Activated CD4-positive, alpha-beta T cell treated with anti-CD3 and anti-CD28 coated beads for 1 hour (primary cell): ENCODE results near the gene COL26A1.
"Not testable (repeated sequence)": the region's sequence is repeated elsewhere in the genome, so short reads cannot be mapped to it uniquely, and the experiment has no call there.

Experiments
- DNase-seq: peaks from one replicate; pipeline ENCODE4 v3.0.0-alpha.2; 2020

Gene COL26A1

DNA sequence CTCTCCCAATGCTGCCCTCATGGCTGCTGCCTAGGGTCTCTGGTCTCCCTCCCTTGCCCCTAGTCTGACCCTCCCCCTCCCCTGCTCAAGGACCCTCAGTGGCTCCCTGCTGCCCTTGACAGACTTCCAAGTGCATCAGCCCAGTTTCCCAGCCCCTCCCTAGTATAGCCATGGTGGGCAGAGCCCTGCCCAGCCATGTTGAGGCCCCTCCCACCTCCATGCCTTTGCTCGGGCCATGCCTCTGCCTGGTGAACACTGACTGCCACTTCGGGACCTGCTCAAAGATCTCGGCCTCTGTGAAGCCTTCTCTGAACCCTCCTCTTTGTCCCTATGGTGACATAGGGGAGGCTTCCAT, 193.2 kb downstream of the COL26A1 start:
- no peak for DNase-seq

- DNase-seq = no peak
Measured at GRCh38 chr7:101556453-101556968, 193.8 kb downstream of the COL26A1 start.

- DNase-seq = no peak
Measured at GRCh38 chr7:101557421-101557820, 194.7 kb downstream of the COL26A1 start.

- DNase-seq = no peak
Measured at GRCh38 chr7:101557978-101558741, 195.5 kb downstream of the COL26A1 start.

DNA sequence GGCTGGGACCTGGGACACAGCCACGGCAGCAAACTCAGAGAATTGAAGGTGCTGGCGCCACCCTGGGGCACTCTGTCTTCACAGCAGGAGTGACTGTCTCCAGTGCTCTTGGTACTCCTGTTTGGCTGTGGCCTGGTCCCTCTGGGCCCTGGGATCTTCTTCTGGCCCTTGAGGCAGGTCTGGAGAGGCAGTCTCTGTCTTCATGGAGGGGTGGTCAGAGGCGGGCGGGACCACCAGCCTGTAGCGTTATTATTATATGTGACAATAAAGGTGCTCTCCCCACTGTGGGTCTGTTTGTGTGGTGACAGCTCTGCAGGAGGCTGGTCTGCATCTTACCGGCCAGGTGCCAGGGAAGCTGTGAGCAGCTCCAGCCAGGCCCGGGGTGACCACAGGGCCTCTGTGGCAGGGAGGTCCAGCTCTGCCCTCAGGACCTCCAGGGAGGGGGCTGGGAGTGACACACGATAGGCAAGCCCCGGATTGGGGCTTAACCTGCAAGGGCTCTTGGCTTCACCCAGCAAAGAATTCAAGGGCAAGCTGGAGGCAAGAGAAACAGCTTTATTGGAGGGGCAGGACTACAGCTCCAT, 196.2 kb downstream of the COL26A1 start:
- no peak for DNase-seq

- DNase-seq = no peak
Measured at GRCh38 chr7:101559586-101559985, 196.9 kb downstream of the COL26A1 start.

DNA sequence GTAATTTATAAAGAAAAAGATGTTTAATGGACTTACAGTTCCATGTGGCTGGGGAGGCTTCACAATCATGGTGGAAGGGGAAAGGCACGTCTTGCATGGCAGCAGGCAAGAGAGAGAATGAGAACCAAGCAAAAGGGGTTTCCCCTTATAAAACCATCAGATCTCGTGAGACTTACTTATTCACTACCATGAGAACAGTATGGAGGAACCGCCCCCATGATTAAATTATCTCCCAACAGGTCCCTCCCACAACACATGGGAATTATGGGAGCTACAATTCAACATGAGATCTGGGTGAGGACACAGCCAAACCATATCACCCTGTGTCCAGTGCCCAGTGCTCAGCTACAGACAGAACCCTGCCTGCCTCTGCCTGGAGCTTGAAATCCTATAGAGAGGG, 197.3 kb downstream of the COL26A1 start:
- not testable (repeated sequence) for DNase-seq

- DNase-seq = no peak
Measured at GRCh38 chr7:101560856-101561255, 198.2 kb downstream of the COL26A1 start.

GRCh38 chr7:101561293-101561692, 198.6 kb downstream of the COL26A1 start:
- not testable (repeated sequence) for DNase-seq

DNA sequence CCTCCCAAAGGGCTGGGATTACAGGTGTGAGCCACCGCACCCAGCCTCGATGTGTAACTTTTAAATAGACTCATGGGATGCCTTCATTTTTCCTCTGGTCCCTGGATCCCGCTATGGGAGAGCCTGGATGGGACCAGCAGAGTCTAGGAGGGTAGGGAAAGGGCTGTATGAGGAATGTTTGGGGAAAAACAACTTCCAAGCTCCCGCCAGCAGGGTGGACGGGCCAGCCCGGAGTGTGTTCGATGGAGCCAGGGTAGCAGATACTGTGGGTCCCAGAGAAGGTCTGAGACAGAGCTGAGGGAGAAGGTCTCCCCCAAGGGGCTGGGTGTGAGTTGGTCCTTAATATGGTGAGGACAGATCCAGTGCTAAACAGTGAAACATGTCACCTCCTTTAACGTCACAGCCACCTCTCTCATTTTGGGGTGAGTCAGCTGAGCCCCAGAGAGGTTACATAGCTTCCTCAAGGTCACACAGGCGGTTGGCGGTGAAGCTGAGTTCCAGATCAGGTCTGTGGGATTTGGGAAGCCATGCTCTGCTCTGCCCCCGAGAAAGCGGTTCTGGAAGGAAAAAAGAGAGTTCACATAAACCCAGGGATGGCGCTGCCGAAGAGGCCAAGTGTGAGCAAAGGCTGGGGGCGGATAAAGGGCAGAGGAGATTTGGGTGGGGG, 200.0 kb downstream of the COL26A1 start:
- no peak for DNase-seq

DNA sequence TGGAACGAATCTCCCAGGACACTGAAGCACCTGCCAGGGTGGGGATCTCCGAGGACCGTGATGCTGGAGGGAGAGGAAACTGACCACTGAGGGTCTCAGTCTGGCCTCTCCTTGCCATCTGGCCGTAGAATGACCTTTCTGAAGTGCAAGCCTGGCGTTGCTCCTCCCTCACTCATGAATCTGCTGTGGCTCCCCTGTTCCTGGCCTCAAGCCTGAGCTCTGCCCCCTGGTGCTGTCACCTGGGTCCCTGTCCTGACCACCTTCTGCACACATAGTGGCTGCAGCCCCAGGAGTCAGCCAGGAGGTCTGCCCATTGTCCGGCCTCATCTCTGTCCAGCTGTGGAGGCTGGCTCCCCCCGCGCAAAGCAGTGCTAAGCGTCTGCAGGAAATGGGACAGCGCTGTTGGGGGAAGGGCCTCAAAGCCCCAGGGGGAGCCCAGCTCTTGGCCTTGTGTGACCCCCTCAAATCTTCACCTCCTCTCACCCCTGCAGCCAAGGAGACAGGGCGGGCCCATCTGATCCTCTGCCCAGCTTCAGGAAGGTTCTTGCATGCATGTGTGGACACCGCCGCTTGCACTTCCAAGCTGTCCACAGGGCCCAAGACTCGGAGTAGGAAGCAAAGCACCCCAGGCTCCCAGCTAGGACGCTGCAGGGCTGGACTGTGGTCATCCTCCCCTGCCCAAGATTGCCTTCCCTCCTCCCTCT, 200.7 kb downstream of the COL26A1 start:
- no peak for DNase-seq

DNA sequence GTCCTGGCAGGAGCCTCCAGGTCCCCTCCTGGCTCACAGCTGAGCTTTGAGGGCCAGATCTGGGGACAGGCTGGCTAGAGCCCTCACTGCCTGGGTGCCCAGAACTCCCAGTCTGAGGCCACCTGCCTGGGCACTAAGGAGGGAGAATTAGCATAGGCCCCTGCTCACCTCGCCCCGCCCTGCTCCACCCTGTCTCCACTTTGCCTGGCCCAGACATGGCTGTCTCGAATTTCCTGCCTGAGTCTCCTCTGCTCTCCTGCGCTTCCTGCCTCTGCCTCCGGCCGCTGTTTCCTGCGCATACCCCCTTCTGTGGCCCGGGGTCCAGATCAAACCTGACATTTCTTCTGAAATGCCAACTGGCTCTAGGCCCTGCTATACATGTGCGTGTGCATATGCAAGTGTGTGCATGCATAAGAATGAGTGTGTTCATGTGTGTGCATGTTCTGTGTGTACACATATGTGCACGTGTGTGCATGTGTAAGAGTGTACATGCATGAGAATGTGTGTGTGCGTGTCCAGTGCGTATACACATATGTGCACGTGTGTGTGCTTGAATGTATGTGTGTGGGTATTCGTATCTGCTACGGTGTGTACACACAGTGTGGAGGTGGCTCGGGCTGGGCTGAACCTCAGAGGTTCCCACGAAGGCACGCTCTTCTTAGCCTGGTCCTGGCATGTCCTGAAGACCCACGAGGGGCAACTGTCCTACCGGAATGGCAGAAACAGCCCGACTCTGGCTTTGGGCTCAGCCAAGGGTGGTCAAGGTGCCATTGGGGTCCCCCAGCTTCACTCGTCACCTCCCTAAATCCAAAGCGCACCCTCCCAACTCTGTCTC, 201.5 kb downstream of the COL26A1 start:
- no peak for DNase-seq

DNA sequence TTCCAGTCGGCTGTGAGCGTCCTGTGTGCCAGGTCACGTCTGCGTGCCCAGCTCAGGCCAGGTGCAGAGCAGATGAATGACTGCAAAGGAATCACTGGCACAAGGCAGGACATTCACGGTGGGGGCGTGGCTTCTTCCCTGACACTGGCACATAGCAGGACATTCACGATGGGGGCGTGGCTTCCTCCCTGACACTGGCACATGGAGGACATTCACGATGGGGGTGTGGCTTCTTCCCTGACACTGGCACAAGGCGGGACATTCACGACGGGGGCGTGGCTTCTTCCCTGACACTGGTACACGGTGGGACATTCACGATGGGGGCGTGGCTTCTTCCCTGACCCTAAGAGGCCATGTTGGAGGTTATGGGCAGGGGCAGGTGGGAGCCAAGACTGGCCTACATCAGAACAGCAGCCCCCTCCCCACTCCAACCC, 202.1 kb downstream of the COL26A1 start:
- DNase-seq = no peak

GRCh38 chr7:101565601-101566209, 203.0 kb downstream of the COL26A1 start:
- DNase-seq = no peak

DNA sequence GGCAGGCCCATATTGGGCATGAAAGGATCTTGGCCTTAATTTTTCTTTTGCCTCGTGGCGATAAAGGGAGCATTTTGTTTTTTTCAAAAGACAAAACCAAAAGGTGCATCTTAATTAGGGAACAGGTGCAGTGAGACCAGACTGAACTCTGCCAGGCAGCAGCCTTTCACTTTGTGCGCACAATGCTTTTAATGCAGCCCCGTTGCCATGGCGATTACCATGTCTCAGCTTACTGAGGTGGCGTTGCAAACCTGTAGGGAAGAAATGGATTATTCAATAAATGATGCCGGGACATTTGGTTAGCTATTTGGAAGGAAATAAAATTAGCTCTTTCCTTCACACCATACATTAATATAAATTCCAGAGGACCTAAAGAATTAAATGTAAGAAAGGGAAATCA, 204.6 kb downstream of the COL26A1 start:
- DNase-seq = no peak

DNA sequence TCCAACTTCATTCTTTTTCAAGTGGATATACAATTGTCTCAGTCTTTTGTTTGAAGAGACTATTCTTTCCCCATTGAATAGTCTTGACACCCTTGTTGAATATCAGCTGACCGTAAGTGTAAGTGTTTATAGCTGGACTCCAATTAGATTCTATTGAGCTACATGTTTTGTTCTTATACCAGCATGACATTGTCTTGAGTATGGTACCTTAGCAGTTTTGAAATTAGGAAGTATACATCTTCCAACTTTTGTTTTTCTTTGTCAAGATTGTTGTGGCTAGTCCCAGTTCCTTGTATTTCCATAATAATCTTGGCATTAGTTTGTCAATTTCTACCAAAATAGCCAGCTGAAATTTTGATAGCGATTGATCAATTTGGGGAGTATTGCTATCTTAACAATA, 209.5 kb downstream of the COL26A1 start:
- DNase-seq = no peak

DNA sequence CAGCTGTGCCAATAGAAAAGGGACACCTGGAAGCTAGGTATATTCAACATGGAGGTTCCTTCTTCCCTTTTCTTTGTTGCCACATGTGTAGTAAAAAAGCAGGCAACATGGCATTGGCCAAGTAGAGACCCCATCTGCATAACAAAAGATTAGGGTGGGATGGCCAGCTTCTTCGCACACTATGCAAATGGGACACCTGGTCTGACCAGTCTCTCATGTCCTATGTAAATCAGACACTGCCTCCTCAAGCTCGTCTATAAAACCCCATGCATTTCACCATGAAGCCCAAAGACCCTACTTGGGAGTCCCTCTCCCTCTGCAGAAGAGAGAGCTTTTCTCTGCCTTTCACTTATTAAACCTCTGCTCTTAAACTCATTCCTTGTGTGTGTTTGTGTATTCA, 212.5 kb downstream of the COL26A1 start:
- DNase-seq = no peak

DNA sequence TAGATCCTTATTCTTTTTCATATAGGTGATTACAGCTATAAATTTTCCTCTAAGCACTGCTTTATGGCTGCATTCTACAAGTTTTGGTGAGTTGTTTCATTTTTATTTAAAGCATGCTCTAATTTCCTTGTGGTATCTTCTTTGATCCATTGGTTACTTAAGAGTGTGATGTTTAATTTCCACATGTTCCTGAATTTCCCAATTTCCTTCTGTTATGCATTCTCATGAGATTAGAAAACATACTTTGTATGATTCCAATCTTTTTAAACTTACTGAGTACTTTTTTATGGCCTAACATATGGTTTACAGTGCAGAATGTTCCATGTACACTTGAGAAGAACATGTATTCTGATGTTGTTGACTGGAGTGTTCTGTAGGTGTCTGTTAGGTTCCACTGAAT, 213.0 kb downstream of the COL26A1 start:
- DNase-seq = no peak

DNA sequence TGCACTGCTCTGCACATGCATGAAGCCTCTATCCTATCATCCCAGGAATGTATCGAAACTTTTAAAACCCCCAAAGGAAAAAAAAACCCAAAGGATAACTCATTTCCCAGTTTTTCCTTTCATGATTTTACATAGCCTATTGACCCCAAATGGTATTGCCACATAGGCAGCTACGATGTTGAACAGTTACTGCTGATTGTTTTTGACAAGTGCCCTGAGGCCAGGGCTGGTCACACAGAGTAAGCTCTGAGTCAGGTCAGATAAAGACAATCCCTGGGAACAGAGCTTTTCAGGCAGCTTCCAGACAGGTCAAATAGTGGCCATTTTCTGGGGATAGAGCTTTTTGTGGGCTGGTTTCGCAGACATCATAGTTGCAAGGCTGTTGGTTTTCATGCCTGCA, 214.3 kb downstream of the COL26A1 start:
- DNase-seq = no peak

- no peak for DNase-seq
Measured at GRCh38 chr7:101578552-101578951, 215.9 kb downstream of the COL26A1 start.

GRCh38 chr7:101580596-101580995, 217.9 kb downstream of the COL26A1 start:
- DNase-seq = no peak

GRCh38 chr7:101581891-101582290, 219.2 kb downstream of the COL26A1 start:
- no peak for DNase-seq
